Liver (tissue), 9 donors: Measurements from ENCODE around the gene PRKD1. TPM values are rescaled to one million over a fixed set of nuclear protein-coding genes. Genes with fewer than 3 reads are reported as not detected.

Source experiments
- DNase-seq: peaks from one replicate; pipeline ENCODE4 v3.0.0-alpha.2; 2017; ENCODE audit warnings: low spot score
- H3K27ac ChIP-seq, 2 donors: one replicate each; pipeline ENCODE4 v1.7.0; 2013; ENCODE audit warnings: inconsistent platforms in 2 of 2, low read length in 2 of 2, control low read depth in 1 of 2, low read depth in 1 of 2, mild to moderate bottlenecking in 1 of 2
- H3K27me3 ChIP-seq, 4 donors: one replicate each; pipeline versions ENCODE4 v1.6.1 to v1.7.0; 2013; ENCODE audit warnings: low read length in 3 of 4, inconsistent platforms in 1 of 4, mild to moderate bottlenecking in 1 of 4, moderate library complexity in 1 of 4; ENCODE audit not compliant: control insufficient read depth in 4 of 4, insufficient read depth in 4 of 4
- H3K36me3 ChIP-seq, 4 donors: one replicate each; pipeline versions ENCODE4 v1.6.1 to v1.7.0; 2013; ENCODE audit warnings: low read length in 3 of 4, mild to moderate bottlenecking in 3 of 4, low read depth in 1 of 4, moderate library complexity in 1 of 4; ENCODE audit not compliant: control insufficient read depth in 4 of 4, insufficient read depth in 3 of 4
- H3K4me1 ChIP-seq, 4 donors: one replicate each; pipeline versions ENCODE4 v1.6.1 to v1.7.0; 2013; ENCODE audit warnings: low read length in 3 of 4, mild to moderate bottlenecking in 3 of 4, moderate library complexity in 1 of 4; ENCODE audit not compliant: control insufficient read depth in 4 of 4, insufficient read depth in 4 of 4
- H3K4me3 ChIP-seq, 3 donors: one replicate each; pipeline versions ENCODE4 v1.6.1 to v1.7.0; 2013; ENCODE audit warnings: low read length in 3 of 3, control low read depth in 1 of 3, low read depth in 1 of 3, mild to moderate bottlenecking in 1 of 3
- H3K9ac ChIP-seq, 2 donors: one replicate each; pipeline ENCODE4 v1.7.0; 2013; ENCODE audit warnings: low read length in 2 of 2, mild to moderate bottlenecking in 2 of 2, moderate library complexity in 2 of 2, control low read depth in 1 of 2, low read depth in 1 of 2
- H3K9me3 ChIP-seq, 4 donors: one replicate each; pipeline versions ENCODE4 v1.6.1 to v1.7.0; 2013; ENCODE audit warnings: low read length in 3 of 4; ENCODE audit not compliant: control insufficient read depth in 4 of 4
- EGR1 ChIP-seq, 2 donors: IDR thresholded peaks; 2 replicates each; pipeline ENCODE4 v1.6.1; 2016 to 2018; ENCODE audit warnings: antibody characterized with exemption in 2 of 2, low read depth in 2 of 2
- FOXA1 ChIP-seq: IDR thresholded peaks from 2 replicates; pipeline ENCODE4 v1.6.1; 2016; ENCODE audit warnings: antibody characterized with exemption
- FOXA2 ChIP-seq: IDR thresholded peaks from 2 replicates; pipeline ENCODE4 v1.6.1; 2016; ENCODE audit warnings: antibody characterized with exemption
- GABPA ChIP-seq, 2 donors: IDR thresholded peaks in 1 of 2; conservative IDR thresholded peaks in 1 of 2; 2 replicates each; pipeline ENCODE4 v1.6.1; 2016; ENCODE audit warnings: antibody characterized with exemption in 2 of 2, mild to moderate bottlenecking in 1 of 2, moderate library complexity in 1 of 2
- HNF4A ChIP-seq, 2 donors: conservative IDR thresholded peaks; 2 replicates each; pipeline ENCODE4 v1.6.1; 2016; ENCODE audit warnings: antibody characterized with exemption in 2 of 2, mild to moderate bottlenecking in 2 of 2
- HNF4G ChIP-seq: IDR thresholded peaks from 2 replicates; pipeline ENCODE4 v1.6.1; 2016; ENCODE audit warnings: antibody characterized with exemption
- JUND ChIP-seq, 2 donors: IDR thresholded peaks; 2 replicates each; pipeline ENCODE4 v1.6.1; 2016; ENCODE audit warnings: antibody characterized with exemption in 2 of 2
- MAX ChIP-seq: IDR thresholded peaks from 2 replicates; pipeline ENCODE4 v1.6.1; 2016; ENCODE audit warnings: antibody characterized with exemption
- NR2F2 ChIP-seq: IDR thresholded peaks from 2 replicates; pipeline ENCODE4 v1.6.1; 2016; ENCODE audit warnings: antibody characterized with exemption
- RAD21 ChIP-seq, 2 donors: IDR thresholded peaks; 2 replicates each; pipeline ENCODE4 v1.6.1; 2016; ENCODE audit warnings: antibody characterized with exemption in 2 of 2, mild to moderate bottlenecking in 2 of 2
- REST ChIP-seq: IDR thresholded peaks from 2 replicates; pipeline ENCODE4 v1.6.1; 2016; ENCODE audit warnings: antibody characterized with exemption, mild to moderate bottlenecking
- RXRA ChIP-seq, 2 donors: IDR thresholded peaks; 2 replicates each; pipeline ENCODE4 v1.6.1; 2017 to 2018; ENCODE audit warnings: antibody characterized with exemption in 2 of 2, mild to moderate bottlenecking in 1 of 2
- SP1 ChIP-seq: IDR thresholded peaks from 2 replicates; pipeline ENCODE4 v1.6.1; 2018; ENCODE audit warnings: antibody characterized with exemption, mild to moderate bottlenecking
- YY1 ChIP-seq: IDR thresholded peaks from 2 replicates; pipeline ENCODE4 v1.6.1; 2016; ENCODE audit warnings: antibody characterized with exemption, mild to moderate bottlenecking
- WGBS: extraction: QIAGEN DNeasy Blood & Tissue Kit; methylation state at CpG from one replicate; pipeline ENCODE4 v1.1.7; 2013; 5-methylcytosine and 5-hydroxymethylcytosine counted together
- polyA plus RNA-seq, 2 donors: library from polyadenylated mRNA; stranded (reverse) in 1 of 2; unstranded in 1 of 2; fragments of 200-250 nt in 1 of 2; fragments of >200 nt in 1 of 2; fragmentation: Nextera tagmentation in 1 of 2; extraction: Ambion mirVana in 1 of 2; gene quantifications; one replicate each; pipeline versions ENCODE4 v1.2.1 to v1.2.3, GENCODE V29; 2013 to 2015
- total RNA-seq, 2 donors: library from RNA; depleted of rRNA; stranded (reverse); fragments of >200 nt; gene quantifications; one replicate each; pipeline ENCODE4 v1.2.3, GENCODE V29; 2014
- TF ChIP-seq, protein P1 (sequence below): IDR thresholded peaks from 2 replicates; pipeline ENCODE4 v1.6.1; 2016; ENCODE audit warnings: antibody characterized with exemption
- TF ChIP-seq, protein P2 (sequence below): IDR thresholded peaks from 2 replicates; pipeline ENCODE4 v1.6.1; 2016; ENCODE audit warnings: antibody characterized with exemption
- TF ChIP-seq, protein P3 (sequence below): fragments of 150-350 bp; IDR thresholded peaks from 2 replicates; pipeline ENCODE4 v1.5.1; 2017; ENCODE audit warnings: improper control_type of control experiment, low read depth, low read length; ENCODE audit not compliant: missing input control
- donor health status: healthy.
- donor health status: healthy.
- donor health status: healthy.
- donor health status: healthy.
- donor health status: healthy.

The PRKD1 gene
- total and polyA plus RNA-seq, 4 donors: 0.85 to 5.0 (median 0.99) TPM

- Histone ChIP-seq H3K9me3 (no peaks in the 10 kb centered on the region), H3K4me3 (no peak overlapping the region), H3K27ac (no peak overlapping the region), H3K9ac (no peak overlapping the region), H3K36me3 (no peaks in the 10 kb centered on the region), H3K4me1 (no peaks in the 10 kb centered on the region), H3K27me3 (no peaks in the 10 kb centered on the region)
- 92% methylated on average over 3 of the region's 3 CpGs for WGBS
- TF ChIP-seq SP1 (no peak), NR2F2 (no peak), JUND (IDR thresholded peaks at IDR 0.05) (no peak), REST (no peak), FOXA2 (no peak), GABPA (IDR thresholded peaks at IDR 0.05 in 1 of 2, conservative IDR thresholded peaks at IDR 0.05 in 1 of 2) (no peak), RAD21 (IDR thresholded peaks at IDR 0.05) (no peak), HNF4G (no peak), FOXA1 (no peak), EGR1 (IDR thresholded peaks at IDR 0.05; ENCODE audit: low read depth in 2 of 2) (no peak), RXRA (IDR thresholded peaks at IDR 0.05) (no peak), MAX (no peak), HNF4A (conservative IDR thresholded peaks at IDR 0.05) (no peak), YY1 (no peak)
- TF ChIP-seq, protein P1, sequence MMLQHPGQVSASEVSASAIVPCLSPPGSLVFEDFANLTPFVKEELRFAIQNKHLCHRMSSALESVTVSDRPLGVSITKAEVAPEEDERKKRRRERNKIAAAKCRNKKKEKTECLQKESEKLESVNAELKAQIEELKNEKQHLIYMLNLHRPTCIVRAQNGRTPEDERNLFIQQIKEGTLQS: no peak
- TF ChIP-seq, protein P2, sequence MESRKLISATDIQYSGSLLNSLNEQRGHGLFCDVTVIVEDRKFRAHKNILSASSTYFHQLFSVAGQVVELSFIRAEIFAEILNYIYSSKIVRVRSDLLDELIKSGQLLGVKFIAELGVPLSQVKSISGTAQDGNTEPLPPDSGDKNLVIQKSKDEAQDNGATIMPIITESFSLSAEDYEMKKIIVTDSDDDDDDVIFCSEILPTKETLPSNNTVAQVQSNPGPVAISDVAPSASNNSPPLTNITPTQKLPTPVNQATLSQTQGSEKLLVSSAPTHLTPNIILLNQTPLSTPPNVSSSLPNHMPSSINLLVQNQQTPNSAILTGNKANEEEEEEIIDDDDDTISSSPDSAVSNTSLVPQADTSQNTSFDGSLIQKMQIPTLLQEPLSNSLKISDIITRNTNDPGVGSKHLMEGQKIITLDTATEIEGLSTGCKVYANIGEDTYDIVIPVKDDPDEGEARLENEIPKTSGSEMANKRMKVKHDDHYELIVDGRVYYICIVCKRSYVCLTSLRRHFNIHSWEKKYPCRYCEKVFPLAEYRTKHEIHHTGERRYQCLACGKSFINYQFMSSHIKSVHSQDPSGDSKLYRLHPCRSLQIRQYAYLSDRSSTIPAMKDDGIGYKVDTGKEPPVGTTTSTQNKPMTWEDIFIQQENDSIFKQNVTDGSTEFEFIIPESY: no peak
- TF ChIP-seq, protein P3, sequence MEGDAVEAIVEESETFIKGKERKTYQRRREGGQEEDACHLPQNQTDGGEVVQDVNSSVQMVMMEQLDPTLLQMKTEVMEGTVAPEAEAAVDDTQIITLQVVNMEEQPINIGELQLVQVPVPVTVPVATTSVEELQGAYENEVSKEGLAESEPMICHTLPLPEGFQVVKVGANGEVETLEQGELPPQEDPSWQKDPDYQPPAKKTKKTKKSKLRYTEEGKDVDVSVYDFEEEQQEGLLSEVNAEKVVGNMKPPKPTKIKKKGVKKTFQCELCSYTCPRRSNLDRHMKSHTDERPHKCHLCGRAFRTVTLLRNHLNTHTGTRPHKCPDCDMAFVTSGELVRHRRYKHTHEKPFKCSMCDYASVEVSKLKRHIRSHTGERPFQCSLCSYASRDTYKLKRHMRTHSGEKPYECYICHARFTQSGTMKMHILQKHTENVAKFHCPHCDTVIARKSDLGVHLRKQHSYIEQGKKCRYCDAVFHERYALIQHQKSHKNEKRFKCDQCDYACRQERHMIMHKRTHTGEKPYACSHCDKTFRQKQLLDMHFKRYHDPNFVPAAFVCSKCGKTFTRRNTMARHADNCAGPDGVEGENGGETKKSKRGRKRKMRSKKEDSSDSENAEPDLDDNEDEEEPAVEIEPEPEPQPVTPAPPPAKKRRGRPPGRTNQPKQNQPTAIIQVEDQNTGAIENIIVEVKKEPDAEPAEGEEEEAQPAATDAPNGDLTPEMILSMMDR: no peak
- DNase-seq: no peak
These were observed 123.0 kb downstream of the PRKD1 start for GRCh38 chr14:29804481-29805266.
